Measurements from ENCODE around the gene BTG1. TPM values are rescaled to one million over a fixed set of nuclear protein-coding genes. Genes with fewer than 3 reads are reported as not detected.

BTG1 gene
- total RNA-seq (100 to 1,000 TPM; 537 to 544 TPM), polyA plus RNA-seq (100 to 1,000 TPM; 705 to 889 (median 719) TPM), total RNA-seq (193 to 1,463 (median 958) reads per million in 6 experiments)

- Mint-ChIP-seq H3K36me3 (peaks cover 50 to 66% (median 63%) of the 10 kb centered on the region in 3 donors), H3K27me3 (peaks cover 0 to 4% (median 0%) of the 10 kb centered on the region in 5 donors), H3K27ac (peak within 1 kb of the TSS; percentile 91 to 100 (median 99)), H3K4me1 (peaks cover 20 to 38% (median 30%) of the 10 kb centered on the region in 4 donors), H3K9me3 (peaks cover 0 to 12% (median 0%) of the 10 kb centered on the region in 9 donors), H3K4me3 (peak within 1 kb of the TSS; percentile 89 to 100 (median 100))
- ATAC-seq (peak; percentile 68 to 72), DNase-seq (peak; percentile 87 to 100 (median 100))
- POLR2A ChIA-PET = interaction anchor here (0.5 to 7.8 kb wide), 113 partner anchors 12 to 780 kb away, joined by 3 to 283 read pairs (median 5); no protein-coding TSS in a partner anchor
Measured at GRCh38 chr12:92145731-92146496, at the start of gene BTG1. TSS of gene BTG1 (minus strand) at chr12:92145846. CDS start at chr12:92145535, 311 bp downstream.

GRCh38 chr12:92194561-92194960, 48.9 kb upstream of the BTG1 start:
- Mint-ChIP-seq H3K9me3 (peaks cover 0 to 15% (median 4%) of the 10 kb centered on the region in 9 donors), H3K27ac (no peak overlapping the region), H3K36me3 (peaks cover 0 to 6% (median 6%) of the 10 kb centered on the region in 3 donors), H3K27me3 (no peaks in the 10 kb centered on the region), H3K4me1 (peaks cover 0 to 15% (median 6%) of the 10 kb centered on the region in 4 donors), H3K4me3 (no peak overlapping the region)
- DNase-seq (no peak), ATAC-seq (no peak)
- POLR2A ChIA-PET = no interaction called here

GRCh38 chr12:92193846-92194245, 48.2 kb upstream of the BTG1 start:
- H3K27me3 Mint-ChIP-seq = no peaks in the 10 kb centered on the region
- peaks cover 0 to 15% (median 4%) of the 10 kb centered on the region in 9 donors for H3K9me3 Mint-ChIP-seq
- DNase-seq (no peak), ATAC-seq (no peak)
- peaks cover 2 to 17% (median 6%) of the 10 kb centered on the region in 4 donors for H3K4me1 Mint-ChIP-seq
- H3K36me3 Mint-ChIP-seq = peaks cover 0 to 6% (median 6%) of the 10 kb centered on the region in 3 donors
- POLR2A ChIA-PET = no interaction called here
- no peak overlapping the region for H3K4me3 Mint-ChIP-seq
- H3K27ac Mint-ChIP-seq = no peak overlapping the region

- H3K27me3 Mint-ChIP-seq = no peaks in the 10 kb centered on the region
- H3K4me3 Mint-ChIP-seq = no peak overlapping the region
- POLR2A ChIA-PET = no interaction called here
- peaks cover 0 to 10% (median 4%) of the 10 kb centered on the region in 9 donors for H3K9me3 Mint-ChIP-seq
- ATAC-seq (no peak), DNase-seq (no peak)
- H3K4me1 Mint-ChIP-seq = peaks cover 4 to 17% (median 6%) of the 10 kb centered on the region in 4 donors
- peaks cover 0 to 6% (median 6%) of the 10 kb centered on the region in 3 donors for H3K36me3 Mint-ChIP-seq
- H3K27ac Mint-ChIP-seq = no peak overlapping the region
Measured at GRCh38 chr12:92193063-92193462, 47.4 kb upstream of the BTG1 start.

- H3K4me1 Mint-ChIP-seq = peaks cover 4 to 18% (median 7%) of the 10 kb centered on the region in 4 donors
- H3K36me3 Mint-ChIP-seq = peaks cover 0 to 6% (median 6%) of the 10 kb centered on the region in 3 donors
- no peak overlapping the region for H3K4me3 Mint-ChIP-seq
- ATAC-seq = no peak
- no peak for DNase-seq
- H3K27ac Mint-ChIP-seq = peak overlapping the region in 1 of 10 donors; percentile 38
- POLR2A ChIA-PET = interaction anchor here (0.5 to 0.6 kb wide), 2 partner anchors 524 to 624 kb away, joined by 3 to 6 read pairs; no protein-coding TSS in a partner anchor
- peaks cover 0 to 10% (median 4%) of the 10 kb centered on the region in 9 donors for H3K9me3 Mint-ChIP-seq
- H3K27me3 Mint-ChIP-seq = no peaks in the 10 kb centered on the region
Measured at GRCh38 chr12:92192360-92192759, 46.7 kb upstream of the BTG1 start.

- Mint-ChIP-seq H3K4me3 (no peak overlapping the region), H3K27me3 (no peaks in the 10 kb centered on the region), H3K27ac (peak overlapping the region in 1 of 10 donors; percentile 13), H3K9me3 (peaks cover 0 to 3% (median 0%) of the 10 kb centered on the region in 9 donors), H3K36me3 (peaks cover 0 to under 1% (median under 1%) of the 10 kb centered on the region in 3 donors), H3K4me1 (peaks cover 9 to 31% (median 19%) of the 10 kb centered on the region in 4 donors)
- POLR2A ChIA-PET = no interaction called here
- no peak for DNase-seq
- no peak for ATAC-seq
Measured at GRCh38 chr12:92191061-92191460, 45.4 kb upstream of the BTG1 start.

GRCh38 chr12:92188517-92189188, 43.0 kb upstream of the BTG1 start:
- H3K27ac Mint-ChIP-seq = peak overlapping the region in 5 of 10 donors; percentile 16 to 77 (median 52)
- no peak overlapping the region for H3K4me3 Mint-ChIP-seq
- no peak for DNase-seq
- no peak for ATAC-seq
- peaks cover 16 to 51% (median 40%) of the 10 kb centered on the region in 4 donors for H3K4me1 Mint-ChIP-seq
- no peaks in the 10 kb centered on the region for H3K27me3 Mint-ChIP-seq
- H3K36me3 Mint-ChIP-seq = no peaks in the 10 kb centered on the region
- H3K9me3 Mint-ChIP-seq = peaks cover 0 to 3% (median 0%) of the 10 kb centered on the region in 9 donors
- POLR2A ChIA-PET = interaction anchor here (0.9 to 1.2 kb wide), 2 partner anchors 18 to 43 kb away, joined by 3 read pairs; partner anchors contain the start of gene BTG1

GRCh38 chr12:92186038-92186470, 40.4 kb upstream of the BTG1 start:
- H3K36me3 Mint-ChIP-seq = peaks cover 0 to 5% (median 0%) of the 10 kb centered on the region in 3 donors
- DNase-seq (peak in 3 of 10 donors; percentile 29 to 33 (median 32)), ATAC-seq (peak; percentile 64 to 68)
- peak overlapping the region; percentile 89 to 96 (median 90) for H3K27ac Mint-ChIP-seq
- POLR2A ChIA-PET = interaction anchor here (0.9 kb wide), 1 partner anchor 23 kb away, joined by 3 read pairs; no protein-coding TSS in a partner anchor
- no peaks in the 10 kb centered on the region for H3K27me3 Mint-ChIP-seq
- peak overlapping the region; percentile 50 to 83 (median 77) for H3K4me3 Mint-ChIP-seq
- H3K4me1 Mint-ChIP-seq = peaks cover 17 to 47% (median 45%) of the 10 kb centered on the region in 4 donors
- H3K9me3 Mint-ChIP-seq = peaks cover 0 to 3% (median 0%) of the 10 kb centered on the region in 9 donors

- Mint-ChIP-seq H3K27me3 (no peaks in the 10 kb centered on the region), H3K4me1 (peaks cover 19 to 47% (median 44%) of the 10 kb centered on the region in 4 donors), H3K27ac (peak overlapping the region; percentile 73 to 96 (median 89)), H3K36me3 (peaks cover 0 to 5% (median 0%) of the 10 kb centered on the region in 3 donors), H3K4me3 (peak overlapping the region; percentile 26 to 82 (median 72)), H3K9me3 (peaks cover 0 to 3% (median 0%) of the 10 kb centered on the region in 9 donors)
- POLR2A ChIA-PET = interaction anchor here (1.9 kb wide), 1 partner anchor 39 kb away, joined by 8 read pairs; the partner anchor contains the start of gene BTG1
- DNase-seq (peak in 5 of 10 donors; percentile 33 to 62 (median 57)), ATAC-seq (peak; percentile 83 to 91)
Measured at GRCh38 chr12:92185052-92185451, 39.4 kb upstream of the BTG1 start.

- Mint-ChIP-seq H3K4me1 (peaks cover 16 to 47% (median 43%) of the 10 kb centered on the region in 4 donors), H3K36me3 (peaks cover 0 to 5% (median 0%) of the 10 kb centered on the region in 3 donors), H3K27ac (peak overlapping the region in 3 of 10 donors; percentile 2 to 36 (median 11)), H3K9me3 (no peaks in the 10 kb centered on the region), H3K4me3 (no peak overlapping the region), H3K27me3 (no peaks in the 10 kb centered on the region)
- DNase-seq = no peak
- POLR2A ChIA-PET = interaction anchor here (1.9 kb wide), 1 partner anchor 38 kb away, joined by 8 read pairs; the partner anchor contains the start of gene BTG1
- ATAC-seq = no peak
Measured at GRCh38 chr12:92183575-92183974, 37.9 kb upstream of the BTG1 start.

- Mint-ChIP-seq H3K27me3 (no peaks in the 10 kb centered on the region), H3K9me3 (peaks cover 0 to 3% (median 0%) of the 10 kb centered on the region in 9 donors), H3K4me1 (peaks cover 5 to 13% (median 9%) of the 10 kb centered on the region in 4 donors), H3K27ac (peak overlapping the region in 1 of 10 donors; percentile 46), H3K4me3 (no peak overlapping the region), H3K36me3 (peaks cover 0 to 5% (median 0%) of the 10 kb centered on the region in 3 donors)
- DNase-seq = no peak
- POLR2A ChIA-PET = interaction anchor here (0.5 to 1.3 kb wide), 2 partner anchors 18 to 48 kb away, joined by 3 read pairs; no protein-coding TSS in a partner anchor
- no peak for ATAC-seq
Measured at GRCh38 chr12:92178340-92178739, 32.7 kb upstream of the BTG1 start.

- no peak for ATAC-seq
- DNase-seq = no peak
- no peak overlapping the region for H3K4me3 Mint-ChIP-seq
- H3K36me3 Mint-ChIP-seq = no peaks in the 10 kb centered on the region
- H3K27me3 Mint-ChIP-seq = no peaks in the 10 kb centered on the region
- POLR2A ChIA-PET = interaction anchor here (0.7 kb wide), 1 partner anchor 31 kb away, joined by 3 read pairs; the partner anchor contains the start of gene BTG1
- H3K27ac Mint-ChIP-seq = peak overlapping the region in 1 of 10 donors; percentile 12
- H3K4me1 Mint-ChIP-seq = peaks cover 11 to 28% (median 12%) of the 10 kb centered on the region in 4 donors
- peaks cover 0 to 3% (median 0%) of the 10 kb centered on the region in 9 donors for H3K9me3 Mint-ChIP-seq
Measured at GRCh38 chr12:92176646-92177045, 31.0 kb upstream of the BTG1 start.
